T-helper 1 cell treated with Interleukin-12 subunit alpha and Interleukin-12 subunit beta and Interleukin-4 antibody, amounts not matched to agents 30 μg/mL and 1 μg/mL, for 36 hours (primary cell): Measurements from ENCODE around the gene CASZ1.

Experiments
- H3K27ac Mint-ChIP-seq: one replicate; pipeline ENCODE4 v1.8.0; 2021; ENCODE audit warnings: mild to moderate bottlenecking, mixed read lengths
- H3K27me3 Mint-ChIP-seq: one replicate; pipeline ENCODE4 v1.8.0; 2021; ENCODE audit warnings: low read depth, mixed read lengths
- H3K36me3 Mint-ChIP-seq: one replicate; pipeline ENCODE4 v1.8.0; 2021; ENCODE audit warnings: low read depth, mixed read lengths
- H3K4me1 Mint-ChIP-seq: one replicate; pipeline ENCODE4 v1.8.0; 2021; ENCODE audit warnings: low read depth, mixed read lengths
- H3K4me3 Mint-ChIP-seq: one replicate; pipeline ENCODE4 v1.8.0; 2021; ENCODE audit warnings: mild to moderate bottlenecking, moderate library complexity, mixed read lengths
- H3K9me3 Mint-ChIP-seq: one replicate; pipeline ENCODE4 v1.8.0; 2021; ENCODE audit warnings: mixed read lengths

CASZ1 gene

GRCh38 chr1:10791105-10791951 is 5.1 kb downstream of the CASZ1 start:
- no peak overlapping the region for H3K4me3 Mint-ChIP-seq
- H3K27ac Mint-ChIP-seq, result no peak overlapping the region
- no peaks in the 10 kb centered on the region for H3K9me3 Mint-ChIP-seq
- peaks cover 38% of the 10 kb centered on the region for H3K27me3 Mint-ChIP-seq
- peaks cover 8% of the 10 kb centered on the region for H3K4me1 Mint-ChIP-seq
- H3K36me3 Mint-ChIP-seq, result no peaks in the 10 kb centered on the region

- Mint-ChIP-seq H3K4me3 (no peak overlapping the region), H3K36me3 (no peaks in the 10 kb centered on the region), H3K27ac (no peak overlapping the region), H3K9me3 (no peaks in the 10 kb centered on the region), H3K27me3 (peaks cover 37% of the 10 kb centered on the region), H3K4me1 (peaks cover 6% of the 10 kb centered on the region)
These were observed 6.4 kb downstream of the CASZ1 start for GRCh38 chr1:10789803-10790702.

GRCh38 chr1:10789047-10789791 is 7.2 kb downstream of the CASZ1 start:
- Mint-ChIP-seq H3K36me3 (no peaks in the 10 kb centered on the region), H3K4me3 (no peak overlapping the region), H3K4me1 (peaks cover 5% of the 10 kb centered on the region), H3K27me3 (peaks cover 33% of the 10 kb centered on the region), H3K9me3 (no peaks in the 10 kb centered on the region), H3K27ac (no peak overlapping the region)

- H3K4me1 Mint-ChIP-seq, result peaks cover 3% of the 10 kb centered on the region
- H3K36me3 Mint-ChIP-seq, result no peaks in the 10 kb centered on the region
- H3K27me3 Mint-ChIP-seq, result peaks cover 28% of the 10 kb centered on the region
- no peaks in the 10 kb centered on the region for H3K9me3 Mint-ChIP-seq
- H3K4me3 Mint-ChIP-seq, result no peak overlapping the region
- H3K27ac Mint-ChIP-seq, result no peak overlapping the region
These were observed 7.8 kb downstream of the CASZ1 start for GRCh38 chr1:10788592-10789006.

- Mint-ChIP-seq H3K4me3 (no peak overlapping the region), H3K9me3 (no peaks in the 10 kb centered on the region), H3K36me3 (no peaks in the 10 kb centered on the region), H3K27ac (no peak overlapping the region), H3K4me1 (no peaks in the 10 kb centered on the region), H3K27me3 (peaks cover 16% of the 10 kb centered on the region)
These were observed 9.2 kb downstream of the CASZ1 start for GRCh38 chr1:10787286-10787685.

- Mint-ChIP-seq H3K4me1 (no peaks in the 10 kb centered on the region), H3K4me3 (no peak overlapping the region), H3K27ac (no peak overlapping the region), H3K36me3 (no peaks in the 10 kb centered on the region), H3K9me3 (no peaks in the 10 kb centered on the region), H3K27me3 (peaks cover 15% of the 10 kb centered on the region)
These were observed 10.5 kb downstream of the CASZ1 start for GRCh38 chr1:10785728-10786638.

GRCh38 chr1:10784998-10785727 is 11.3 kb downstream of the CASZ1 start:
- H3K4me3 Mint-ChIP-seq, result no peak overlapping the region
- H3K27me3 Mint-ChIP-seq, result peaks cover 15% of the 10 kb centered on the region
- H3K4me1 Mint-ChIP-seq, result no peaks in the 10 kb centered on the region
- H3K9me3 Mint-ChIP-seq, result no peaks in the 10 kb centered on the region
- H3K27ac Mint-ChIP-seq, result no peak overlapping the region
- no peaks in the 10 kb centered on the region for H3K36me3 Mint-ChIP-seq

- Mint-ChIP-seq H3K4me1 (no peaks in the 10 kb centered on the region), H3K9me3 (no peaks in the 10 kb centered on the region), H3K27ac (no peak overlapping the region), H3K4me3 (no peak overlapping the region), H3K36me3 (no peaks in the 10 kb centered on the region), H3K27me3 (peaks cover 8% of the 10 kb centered on the region)
These were observed 13.8 kb downstream of the CASZ1 start for GRCh38 chr1:10782491-10783244.

- H3K4me1 Mint-ChIP-seq, result no peaks in the 10 kb centered on the region
- no peaks in the 10 kb centered on the region for H3K9me3 Mint-ChIP-seq
- no peaks in the 10 kb centered on the region for H3K36me3 Mint-ChIP-seq
- no peak overlapping the region for H3K4me3 Mint-ChIP-seq
- peaks cover 7% of the 10 kb centered on the region for H3K27me3 Mint-ChIP-seq
- no peak overlapping the region for H3K27ac Mint-ChIP-seq
These were observed 15.3 kb downstream of the CASZ1 start for GRCh38 chr1:10781137-10781536.

- Mint-ChIP-seq H3K27ac (no peak overlapping the region), H3K4me1 (no peaks in the 10 kb centered on the region), H3K36me3 (no peaks in the 10 kb centered on the region), H3K4me3 (no peak overlapping the region), H3K9me3 (no peaks in the 10 kb centered on the region), H3K27me3 (peaks cover 3% of the 10 kb centered on the region)
These were observed 16.6 kb downstream of the CASZ1 start for GRCh38 chr1:10779841-10780240.

GRCh38 chr1:10779201-10779600 is 17.2 kb downstream of the CASZ1 start:
- no peak overlapping the region for H3K27ac Mint-ChIP-seq
- no peak overlapping the region for H3K4me3 Mint-ChIP-seq

GRCh38 chr1:10778640-10779039 is 17.8 kb downstream of the CASZ1 start:
- H3K9me3 Mint-ChIP-seq, result no peaks in the 10 kb centered on the region
- H3K36me3 Mint-ChIP-seq, result no peaks in the 10 kb centered on the region
- no peak overlapping the region for H3K27ac Mint-ChIP-seq
- no peaks in the 10 kb centered on the region for H3K4me1 Mint-ChIP-seq
- H3K4me3 Mint-ChIP-seq, result no peak overlapping the region
- H3K27me3 Mint-ChIP-seq, result no peaks in the 10 kb centered on the region

More at GRCh38 chr1:10779201-10779600, 17.2 kb downstream of the CASZ1 start:
- Mint-ChIP-seq H3K36me3 (no peaks in the 10 kb centered on the region), H3K4me1 (no peaks in the 10 kb centered on the region), H3K9me3 (no peaks in the 10 kb centered on the region), H3K27me3 (peaks cover under 1% of the 10 kb centered on the region)
